ENCODE results near the gene TMEM63C. TPM values are rescaled to one million over a fixed set of nuclear protein-coding genes. Genes with fewer than 3 reads are reported as not detected.

TMEM63C gene
- total RNA-seq, 2 donors from 2014 or later = 1.1 to 1.6 TPM

DNA sequence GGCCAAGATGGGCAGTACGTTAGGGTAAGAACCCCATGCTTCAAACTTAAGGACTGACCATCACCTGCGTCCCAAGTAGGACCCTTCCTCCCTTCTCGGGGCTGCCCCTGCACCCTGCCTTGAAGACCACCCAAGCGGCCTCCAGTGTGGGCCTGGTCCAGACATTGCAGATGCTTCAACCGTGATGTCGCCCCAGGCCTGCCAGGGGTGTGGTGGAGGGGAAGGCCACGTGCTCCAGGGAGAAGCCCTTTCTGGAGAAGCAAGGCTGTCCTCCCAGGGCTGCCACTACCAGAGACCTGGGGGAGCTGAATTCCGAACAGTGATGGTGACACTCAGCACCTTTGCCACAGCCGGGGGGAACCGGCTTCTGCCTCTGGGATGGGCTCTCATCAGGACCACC lies 76.1 kb downstream of the TMEM63C start:
- no peaks in the 10 kb centered on the region for H3K9me3 ChIP-seq (ENCODE audit: control insufficient read depth, low read length)
- no peaks in the 10 kb centered on the region for H3K36me3 Mint-ChIP-seq (ENCODE audit: low read depth)
- no peaks in the 10 kb centered on the region for H3K9me3 Mint-ChIP-seq
- peaks cover 2% of the 10 kb centered on the region for H3K27me3 Mint-ChIP-seq (ENCODE audit: insufficient read depth)
- H3K4me3 Mint-ChIP-seq = no peak overlapping the region
- peaks cover under 1% of the 10 kb centered on the region for H3K27me3 ChIP-seq (ENCODE audit: control insufficient read depth, insufficient read depth, low read length, poor library complexity, severe bottlenecking)
- 92 to 95% methylated on average over 7 to 10 of the region's 10 CpGs for WGBS, 2 experiments (ENCODE audit: insufficient coverage in 1 of 2, insufficient read length in 1 of 2)
- H3K4me1 Mint-ChIP-seq = peaks cover 4% of the 10 kb centered on the region
- no peak for DNase-seq
- H3K4me3 ChIP-seq (ENCODE audit: low read length) = no peak overlapping the region
- H3K36me3 ChIP-seq (ENCODE audit: control insufficient read depth, insufficient read depth, low read length) = no peaks in the 10 kb centered on the region
- no peaks in the 10 kb centered on the region for H3K4me1 ChIP-seq (ENCODE audit: control insufficient read depth, insufficient read depth, low read length)
- TF ChIP-seq, protein P1, sequence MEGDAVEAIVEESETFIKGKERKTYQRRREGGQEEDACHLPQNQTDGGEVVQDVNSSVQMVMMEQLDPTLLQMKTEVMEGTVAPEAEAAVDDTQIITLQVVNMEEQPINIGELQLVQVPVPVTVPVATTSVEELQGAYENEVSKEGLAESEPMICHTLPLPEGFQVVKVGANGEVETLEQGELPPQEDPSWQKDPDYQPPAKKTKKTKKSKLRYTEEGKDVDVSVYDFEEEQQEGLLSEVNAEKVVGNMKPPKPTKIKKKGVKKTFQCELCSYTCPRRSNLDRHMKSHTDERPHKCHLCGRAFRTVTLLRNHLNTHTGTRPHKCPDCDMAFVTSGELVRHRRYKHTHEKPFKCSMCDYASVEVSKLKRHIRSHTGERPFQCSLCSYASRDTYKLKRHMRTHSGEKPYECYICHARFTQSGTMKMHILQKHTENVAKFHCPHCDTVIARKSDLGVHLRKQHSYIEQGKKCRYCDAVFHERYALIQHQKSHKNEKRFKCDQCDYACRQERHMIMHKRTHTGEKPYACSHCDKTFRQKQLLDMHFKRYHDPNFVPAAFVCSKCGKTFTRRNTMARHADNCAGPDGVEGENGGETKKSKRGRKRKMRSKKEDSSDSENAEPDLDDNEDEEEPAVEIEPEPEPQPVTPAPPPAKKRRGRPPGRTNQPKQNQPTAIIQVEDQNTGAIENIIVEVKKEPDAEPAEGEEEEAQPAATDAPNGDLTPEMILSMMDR (conservative IDR thresholded peaks at IDR 0.05) = no peak
- H3K27ac Mint-ChIP-seq = no peak overlapping the region
- H3K9ac ChIP-seq (ENCODE audit: extremely low read depth, low read length, poor library complexity, severe bottlenecking) = no peak overlapping the region
- no peak overlapping the region for H3K27ac ChIP-seq (ENCODE audit: low read depth, low read length)

DNA sequence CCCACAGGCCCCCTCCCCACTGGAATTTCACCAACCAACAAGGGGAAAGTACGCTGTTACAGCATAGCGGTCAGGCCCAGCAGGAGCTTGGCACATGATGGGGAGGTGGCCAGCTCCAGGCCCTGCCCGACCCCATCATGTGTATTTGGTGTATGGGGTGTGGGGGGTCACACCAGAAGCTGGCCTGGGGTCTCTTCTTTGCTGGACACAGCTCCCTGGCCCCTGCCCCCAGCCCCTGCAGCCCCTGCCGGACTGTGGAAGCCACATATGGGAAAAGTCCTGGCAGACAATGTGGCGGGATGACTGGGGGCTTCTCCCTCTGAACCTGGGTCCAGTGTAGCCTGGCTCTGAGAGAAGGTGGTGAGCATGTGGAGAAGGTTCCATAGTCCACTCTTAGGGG lies 77.0 kb downstream of the TMEM63C start:
- Histone ChIP-seq H3K27me3 (ENCODE audit: control insufficient read depth, insufficient read depth, low read length, poor library complexity, severe bottlenecking) (peaks cover 8% of the 10 kb centered on the region), H3K27ac (ENCODE audit: low read depth, low read length) (no peak overlapping the region), H3K9me3 (ENCODE audit: control insufficient read depth, low read length) (no peaks in the 10 kb centered on the region), H3K4me3 (ENCODE audit: low read length) (no peak overlapping the region), H3K4me1 (ENCODE audit: control insufficient read depth, insufficient read depth, low read length) (no peaks in the 10 kb centered on the region), H3K36me3 (ENCODE audit: control insufficient read depth, insufficient read depth, low read length) (no peaks in the 10 kb centered on the region), H3K9ac (ENCODE audit: extremely low read depth, low read length, poor library complexity, severe bottlenecking) (no peak overlapping the region)
- H3K27ac Mint-ChIP-seq = no peak overlapping the region
- no peak overlapping the region for H3K4me3 Mint-ChIP-seq
- H3K4me1 Mint-ChIP-seq = peaks cover 4% of the 10 kb centered on the region
- 96% methylated on average over 5 of the region's 5 CpGs; no CpG with 5 or more reads in 1 of the 2 experiments for WGBS, 2 experiments (ENCODE audit: insufficient coverage in 1 of 2, insufficient read length in 1 of 2)
- DNase-seq = no peak
- no peaks in the 10 kb centered on the region for H3K9me3 Mint-ChIP-seq
- H3K27me3 Mint-ChIP-seq (ENCODE audit: insufficient read depth) = peaks cover 9% of the 10 kb centered on the region
- TF ChIP-seq, protein P1 (conservative IDR thresholded peaks at IDR 0.05) = no peak
- H3K36me3 Mint-ChIP-seq (ENCODE audit: low read depth) = no peaks in the 10 kb centered on the region

DNA sequence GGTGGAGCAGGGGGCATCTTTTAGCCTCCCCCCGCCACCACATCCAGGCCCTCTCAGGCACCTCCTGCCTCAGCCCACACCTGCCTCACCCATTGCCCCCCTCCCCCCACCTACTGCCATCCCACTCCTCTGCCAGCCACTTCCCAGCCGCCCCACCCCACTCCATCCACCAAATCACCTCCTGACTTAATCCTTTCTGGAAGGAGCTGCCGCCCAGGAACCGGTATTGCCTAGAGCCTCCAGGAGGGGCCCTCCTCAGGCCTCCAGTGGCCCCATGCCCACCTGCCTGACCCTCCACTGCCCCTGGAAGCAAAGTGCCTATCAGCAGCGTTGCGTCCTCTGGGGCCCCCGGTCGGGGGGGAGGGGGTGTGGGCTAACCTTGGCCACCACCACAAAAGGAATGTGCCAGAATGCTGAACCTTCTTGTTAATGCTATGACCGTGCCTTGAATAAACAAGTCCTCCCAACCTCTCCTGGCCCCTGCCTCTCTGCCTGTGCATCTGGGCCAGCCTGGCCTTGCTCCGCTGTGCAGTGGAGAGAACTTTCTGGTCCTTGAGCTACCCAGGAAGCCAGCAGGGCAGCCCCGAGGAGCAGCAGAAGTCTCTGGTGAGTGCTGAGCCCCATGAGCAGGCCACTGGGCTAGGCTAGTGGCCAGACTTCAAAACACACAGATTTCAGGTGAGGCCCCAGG lies 77.6 kb downstream of the TMEM63C start:
- H3K27ac Mint-ChIP-seq = no peak overlapping the region

More for the DNA sequence above, 77.6 kb downstream of the TMEM63C start:
- no peak overlapping the region for H3K9ac ChIP-seq (ENCODE audit: extremely low read depth, low read length, poor library complexity, severe bottlenecking)
- Mint-ChIP-seq H3K27me3 (ENCODE audit: insufficient read depth) (peaks cover 9% of the 10 kb centered on the region), H3K36me3 (ENCODE audit: low read depth) (no peaks in the 10 kb centered on the region), H3K4me3 (no peak overlapping the region), H3K4me1 (peaks cover 4% of the 10 kb centered on the region), H3K9me3 (no peaks in the 10 kb centered on the region)
- 89 to 92% methylated on average over 4 to 11 of the region's 11 CpGs for WGBS, 2 experiments (ENCODE audit: insufficient coverage in 1 of 2, insufficient read length in 1 of 2)
- H3K27ac ChIP-seq (ENCODE audit: low read depth, low read length) = no peak overlapping the region
- TF ChIP-seq, protein P1 (conservative IDR thresholded peaks at IDR 0.05) = peak; percentile 16
- no peak overlapping the region for H3K4me3 ChIP-seq (ENCODE audit: low read length)
- no peaks in the 10 kb centered on the region for H3K4me1 ChIP-seq (ENCODE audit: control insufficient read depth, insufficient read depth, low read length)
- H3K27me3 ChIP-seq (ENCODE audit: control insufficient read depth, insufficient read depth, low read length, poor library complexity, severe bottlenecking) = peaks cover 8% of the 10 kb centered on the region
- H3K9me3 ChIP-seq (ENCODE audit: control insufficient read depth, low read length) = no peaks in the 10 kb centered on the region
- H3K36me3 ChIP-seq (ENCODE audit: control insufficient read depth, insufficient read depth, low read length) = no peaks in the 10 kb centered on the region
- no peak for DNase-seq

All from endodermal cell (in vitro differentiated cells).